Neural cell (in vitro differentiated cells): ENCODE measurements around the gene OR10Z1.

ENCODE experiments used
- EZH2 ChIP-seq: fragments of 200-600, 300-800 bp; shearing (Covaris generic), sonication (generic); IDR thresholded peaks from 2 replicates; pipeline ENCODE4 v1.6.1; 2014; ENCODE audit warnings: antibody characterized with exemption, low read length, borderline replicate concordance, mild to moderate bottlenecking; ENCODE audit not compliant: insufficient read depth, poor library complexity, severe bottlenecking
- POLR2AphosphoS5 ChIP-seq: IDR thresholded peaks from 2 replicates; pipeline ENCODE4 v1.6.1; 2012
- SMC3 ChIP-seq: fragments of 450-650 bp; conservative IDR thresholded peaks from 2 replicates; pipeline ENCODE4 v1.6.1; 2014; ENCODE audit warnings: antibody characterized with exemption, mild to moderate bottlenecking, moderate library complexity; ENCODE audit not compliant: poor library complexity
- TF ChIP-seq, protein P1 (sequence below): fragments of 450-650 bp; IDR thresholded peaks from 2 replicates; pipeline ENCODE4 v1.5.1; 2014; ENCODE audit warnings: antibody characterized with exemption, mild to moderate bottlenecking, moderate library complexity; ENCODE audit not compliant: poor library complexity, severe bottlenecking

DNA sequence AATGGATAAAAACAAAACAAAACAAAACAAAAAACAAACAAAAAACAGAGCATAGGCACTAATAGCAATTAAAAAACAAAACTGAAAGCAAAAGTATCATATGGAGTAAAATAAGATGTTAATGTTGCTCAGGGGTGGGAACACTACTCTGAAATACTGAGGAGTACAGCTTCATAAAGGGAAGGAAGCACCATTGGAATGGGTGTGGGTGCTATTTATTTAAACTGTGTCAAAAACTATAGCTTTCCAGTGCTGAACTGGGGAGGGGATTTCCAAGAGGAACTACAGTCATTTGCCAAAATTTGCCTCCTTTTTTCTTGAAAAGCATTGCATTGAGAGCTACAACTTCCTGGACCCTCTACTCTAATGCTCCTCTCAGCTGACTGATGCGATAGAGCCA lies 41.4 kb downstream of the OR10Z1 start:
- TF ChIP-seq, protein P1, sequence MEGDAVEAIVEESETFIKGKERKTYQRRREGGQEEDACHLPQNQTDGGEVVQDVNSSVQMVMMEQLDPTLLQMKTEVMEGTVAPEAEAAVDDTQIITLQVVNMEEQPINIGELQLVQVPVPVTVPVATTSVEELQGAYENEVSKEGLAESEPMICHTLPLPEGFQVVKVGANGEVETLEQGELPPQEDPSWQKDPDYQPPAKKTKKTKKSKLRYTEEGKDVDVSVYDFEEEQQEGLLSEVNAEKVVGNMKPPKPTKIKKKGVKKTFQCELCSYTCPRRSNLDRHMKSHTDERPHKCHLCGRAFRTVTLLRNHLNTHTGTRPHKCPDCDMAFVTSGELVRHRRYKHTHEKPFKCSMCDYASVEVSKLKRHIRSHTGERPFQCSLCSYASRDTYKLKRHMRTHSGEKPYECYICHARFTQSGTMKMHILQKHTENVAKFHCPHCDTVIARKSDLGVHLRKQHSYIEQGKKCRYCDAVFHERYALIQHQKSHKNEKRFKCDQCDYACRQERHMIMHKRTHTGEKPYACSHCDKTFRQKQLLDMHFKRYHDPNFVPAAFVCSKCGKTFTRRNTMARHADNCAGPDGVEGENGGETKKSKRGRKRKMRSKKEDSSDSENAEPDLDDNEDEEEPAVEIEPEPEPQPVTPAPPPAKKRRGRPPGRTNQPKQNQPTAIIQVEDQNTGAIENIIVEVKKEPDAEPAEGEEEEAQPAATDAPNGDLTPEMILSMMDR = no peak
- no peak for TF ChIP-seq POLR2AphosphoS5
- TF ChIP-seq SMC3 = no peak
- no peak for TF ChIP-seq EZH2
